Endodermal cell (in vitro differentiated cells): ENCODE data around the gene PNMA8C. TPM values are rescaled to one million over a fixed set of nuclear protein-coding genes. Genes with fewer than 3 reads are reported as not detected.
A peak's percentile ranks its signal among the peaks of the same experiment; 100 is the strongest.

ENCODE experiments used
- DNase-seq: peaks from one replicate; pipeline ENCODE4 v3.0.0-alpha.2; 2017
- H3K27ac ChIP-seq: 2 replicates; pipeline ENCODE4 v1.5.1; 2013; ENCODE audit warnings: mild to moderate bottlenecking, low read depth, low read length, moderate library complexity
- H3K27me3 ChIP-seq: 2 replicates; pipeline ENCODE4 v1.6.1; 2013; ENCODE audit warnings: mild to moderate bottlenecking, low read length, moderate library complexity; ENCODE audit not compliant: insufficient read depth, control insufficient read depth, poor library complexity, severe bottlenecking
- H3K36me3 ChIP-seq: 2 replicates; pipeline ENCODE4 v1.7.0; 2013; ENCODE audit warnings: mild to moderate bottlenecking, low read length, moderate library complexity; ENCODE audit not compliant: control insufficient read depth, insufficient read depth
- H3K4me1 ChIP-seq: one replicate; pipeline ENCODE4 v1.7.0; 2013; ENCODE audit warnings: low read length; ENCODE audit not compliant: control insufficient read depth, insufficient read depth
- H3K4me3 ChIP-seq: 2 replicates; pipeline ENCODE4 v1.5.1; 2013; ENCODE audit warnings: mild to moderate bottlenecking, low read length, moderate library complexity
- H3K9ac ChIP-seq: 2 replicates; pipeline ENCODE4 v1.6.1; 2013; ENCODE audit warnings: mild to moderate bottlenecking, low read length, moderate library complexity; ENCODE audit not compliant: poor library complexity, severe bottlenecking; ENCODE audit errors: extremely low read depth
- H3K9me3 ChIP-seq: 2 replicates; pipeline ENCODE4 v1.6.1; 2013; ENCODE audit warnings: mild to moderate bottlenecking, low read length, moderate library complexity; ENCODE audit not compliant: control insufficient read depth
- H3K27ac Mint-ChIP-seq: 2 replicates; pipeline ENCODE4 v1.8.0; 2020; ENCODE audit warnings: mixed read lengths
- H3K27me3 Mint-ChIP-seq: 2 replicates; pipeline ENCODE4 v1.8.0; 2021; ENCODE audit warnings: mild to moderate bottlenecking, mixed read lengths; ENCODE audit not compliant: insufficient read depth
- H3K36me3 Mint-ChIP-seq: 2 replicates; pipeline ENCODE4 v1.8.0; 2020; ENCODE audit warnings: low read depth, mixed read lengths
- H3K4me1 Mint-ChIP-seq: 2 replicates; pipeline ENCODE4 v1.8.0; 2020; ENCODE audit warnings: mixed read lengths
- H3K4me3 Mint-ChIP-seq: 2 replicates; pipeline ENCODE4 v1.8.0; 2020; ENCODE audit warnings: mild to moderate bottlenecking, moderate library complexity, mixed read lengths
- H3K9me3 Mint-ChIP-seq: 2 replicates; pipeline ENCODE4 v1.8.0; 2020; ENCODE audit warnings: mild to moderate bottlenecking, mixed read lengths
- CTCF ChIP-seq: fragments of 200-600 bp; sonication (generic); conservative IDR thresholded peaks from 2 replicates; pipeline ENCODE4 v1.5.0; 2021; ENCODE audit warnings: antibody characterized with exemption, mild to moderate bottlenecking
- WGBS, 2 experiments: methylation state at CpG; one replicate each; pipeline versions ENCODE4 v1.1.5 to v1.1.7; 2013; ENCODE audit warnings: missing lambda C conversion rate in 2 of 2, mixed read lengths in 1 of 2; ENCODE audit not compliant: insufficient coverage in 1 of 2, insufficient read length in 1 of 2; 5-methylcytosine and 5-hydroxymethylcytosine counted together
- total RNA-seq, 2 donors: library from RNA; stranded (reverse); fragmentation: NEBNext Ultra II Directional in 1 of 2; extraction: Animal tissue kit (Norgen Biotek cat#: 25700) in 1 of 2; gene quantifications; 2 replicates in 1 of 2; 3 replicates in 1 of 2; pipeline ENCODE4 v1.2.1, GENCODE V29; 2021

Gene PNMA8C
- total RNA-seq, 2 donors from 2014 or later: 0.20 to 0.33 TPM

- Histone ChIP-seq H3K9ac (no peak overlapping the region), H3K36me3 (peaks cover 17% of the 10 kb centered on the region), H3K9me3 (no peaks in the 10 kb centered on the region), H3K4me3 (peak overlapping the region; percentile 91), H3K27ac (no peak overlapping the region), H3K4me1 (peaks cover 6% of the 10 kb centered on the region), H3K27me3 (no peaks in the 10 kb centered on the region)
- H3K9me3 Mint-ChIP-seq: no peaks in the 10 kb centered on the region
- 92 to 94% methylated on average over 13 of the region's 13 CpGs for WGBS, 2 experiments
- peaks cover 19% of the 10 kb centered on the region for H3K27me3 Mint-ChIP-seq
- H3K36me3 Mint-ChIP-seq: peaks cover 14% of the 10 kb centered on the region
- peak overlapping the region; percentile 83 for H3K4me3 Mint-ChIP-seq
- no peak overlapping the region for H3K27ac Mint-ChIP-seq
- no peak for TF ChIP-seq CTCF
- H3K4me1 Mint-ChIP-seq: peaks cover 25% of the 10 kb centered on the region
- DNase-seq: no peak
Measured at GRCh38 chr19:46411088-46411924, 17.4 kb downstream of the PNMA8C start.

DNA sequence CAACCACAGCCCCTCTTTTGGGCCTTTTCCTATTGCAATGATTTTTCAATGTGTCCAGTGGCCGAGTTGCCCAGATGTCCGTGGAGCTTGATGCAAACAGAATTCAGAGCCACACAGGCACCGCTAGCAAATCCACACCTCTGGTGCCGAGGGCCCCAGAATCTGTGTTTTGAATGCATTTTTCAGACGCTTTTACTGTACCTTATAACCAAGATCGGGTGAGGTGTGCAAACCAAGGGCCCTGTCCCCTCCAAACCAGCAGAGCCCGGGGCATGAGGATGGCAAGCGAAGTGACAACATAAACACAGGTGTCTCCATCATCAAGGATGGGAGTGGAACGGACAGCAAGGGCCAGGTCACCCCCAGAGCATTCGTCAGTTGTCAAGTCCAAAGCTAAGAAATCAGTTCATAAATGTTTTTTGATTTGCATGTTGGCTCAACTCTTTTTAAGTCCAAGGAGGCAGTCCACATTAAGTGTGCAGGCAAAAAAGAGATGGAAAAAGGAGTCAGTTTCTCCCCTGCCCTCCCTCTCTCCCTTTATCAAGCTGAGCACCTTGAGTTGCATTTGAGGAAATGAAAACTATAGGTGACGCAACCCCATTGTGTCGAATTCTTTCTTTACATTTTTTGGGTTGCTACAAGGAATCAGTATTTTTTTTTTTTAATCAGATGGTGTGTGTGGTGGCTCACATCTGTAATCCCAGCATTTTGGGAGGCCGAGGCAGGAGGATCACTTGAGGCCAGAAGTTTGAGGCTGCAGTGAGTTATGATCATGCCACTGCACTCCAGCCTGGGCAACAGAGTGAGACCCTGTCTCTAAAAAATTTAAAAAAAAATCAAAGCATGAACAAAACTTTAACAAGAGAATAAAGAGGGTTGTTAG is 18.3 kb downstream of the PNMA8C start:
- peaks cover 25% of the 10 kb centered on the region for H3K4me1 Mint-ChIP-seq
- no peak for TF ChIP-seq CTCF
- no peak for DNase-seq

GRCh38 chr19:46409191-46409590 is 19.5 kb downstream of the PNMA8C start:
- no peaks in the 10 kb centered on the region for H3K9me3 Mint-ChIP-seq
- Histone ChIP-seq H3K9ac (no peak overlapping the region), H3K27me3 (no peaks in the 10 kb centered on the region), H3K4me3 (no peak overlapping the region), H3K9me3 (no peaks in the 10 kb centered on the region), H3K27ac (no peak overlapping the region), H3K36me3 (peaks cover 17% of the 10 kb centered on the region), H3K4me1 (peaks cover 6% of the 10 kb centered on the region)
- peaks cover 22% of the 10 kb centered on the region for H3K27me3 Mint-ChIP-seq
- peaks cover 14% of the 10 kb centered on the region for H3K36me3 Mint-ChIP-seq
- WGBS, 2 experiments: 76 to 77% methylated on average over 3 of the region's 3 CpGs
- no peak for TF ChIP-seq CTCF
- H3K27ac Mint-ChIP-seq: no peak overlapping the region
- H3K4me3 Mint-ChIP-seq: peak overlapping the region; percentile 62
- peaks cover 29% of the 10 kb centered on the region for H3K4me1 Mint-ChIP-seq
- peak; percentile 44 for DNase-seq

More for the DNA sequence above, 18.3 kb downstream of the PNMA8C start:
- Mint-ChIP-seq H3K4me3 (peak overlapping the region; percentile 83), H3K9me3 (no peaks in the 10 kb centered on the region), H3K27ac (no peak overlapping the region), H3K27me3 (peaks cover 22% of the 10 kb centered on the region), H3K36me3 (peaks cover 14% of the 10 kb centered on the region)
- Histone ChIP-seq H3K9ac (no peak overlapping the region), H3K9me3 (no peaks in the 10 kb centered on the region), H3K27me3 (no peaks in the 10 kb centered on the region), H3K36me3 (peaks cover 17% of the 10 kb centered on the region), H3K27ac (no peak overlapping the region), H3K4me3 (peak overlapping the region; percentile 91), H3K4me1 (peaks cover 6% of the 10 kb centered on the region)
- WGBS, 2 experiments: 94 to 95% methylated on average over 11 to 13 of the region's 13 CpGs
